ENCODE measurements around the gene GULP1.
A peak's percentile ranks its signal among the peaks of the same experiment; 100 is the strongest.

GULP1 gene

GRCh38 chr2:188378371-188378950 lies 86.8 kb downstream of the GULP1 start:
- TF ChIP-seq CTCF (IDR thresholded peaks at IDR 0.05; ENCODE audit: unreplicated experiment in 3 of 3), result no peak
- H3K9me3 Mint-ChIP-seq, result peaks cover 3% of the 10 kb centered on the region
- H3K4me3 Mint-ChIP-seq, result no peak overlapping the region
- H3K4me1 Mint-ChIP-seq, result no peaks in the 10 kb centered on the region
- no peak overlapping the region for H3K27ac Mint-ChIP-seq
- H3K27me3 Mint-ChIP-seq (ENCODE audit: low read depth), result no peaks in the 10 kb centered on the region
- H3K36me3 Mint-ChIP-seq (ENCODE audit: low read depth), result peaks cover 10% of the 10 kb centered on the region

- H3K4me1 Mint-ChIP-seq, result no peaks in the 10 kb centered on the region
- H3K4me3 Mint-ChIP-seq, result no peak overlapping the region
- H3K27ac Mint-ChIP-seq, result no peak overlapping the region
- peaks cover 11% of the 10 kb centered on the region for H3K9me3 Mint-ChIP-seq
- H3K27me3 Mint-ChIP-seq (ENCODE audit: low read depth), result no peaks in the 10 kb centered on the region
- H3K36me3 Mint-ChIP-seq (ENCODE audit: low read depth), result peaks cover 23% of the 10 kb centered on the region
- no peak for TF ChIP-seq CTCF (IDR thresholded peaks at IDR 0.05; ENCODE audit: unreplicated experiment in 3 of 3)
Observed at GRCh38 chr2:188379748-188380147, 88.1 kb downstream of the GULP1 start.

GRCh38 chr2:188380280-188380679 lies 88.6 kb downstream of the GULP1 start:
- Mint-ChIP-seq H3K36me3 (ENCODE audit: low read depth) (peaks cover 29% of the 10 kb centered on the region), H3K27me3 (ENCODE audit: low read depth) (no peaks in the 10 kb centered on the region), H3K27ac (peak overlapping the region in 1 of 3 experiments; percentile 5), H3K9me3 (peaks cover 12% of the 10 kb centered on the region), H3K4me3 (no peak overlapping the region), H3K4me1 (no peaks in the 10 kb centered on the region)
- TF ChIP-seq CTCF (IDR thresholded peaks at IDR 0.05; ENCODE audit: unreplicated experiment in 3 of 3), result no peak

GRCh38 chr2:188381614-188382013 lies 89.9 kb downstream of the GULP1 start:
- peaks cover 19% of the 10 kb centered on the region for H3K9me3 Mint-ChIP-seq
- H3K27ac Mint-ChIP-seq, result peak overlapping the region in 2 of 3 experiments; percentile 29 to 30
- H3K4me3 Mint-ChIP-seq, result no peak overlapping the region
- no peaks in the 10 kb centered on the region for H3K4me1 Mint-ChIP-seq
- TF ChIP-seq CTCF (IDR thresholded peaks at IDR 0.05; ENCODE audit: unreplicated experiment in 3 of 3), result no peak
- peaks cover 38% of the 10 kb centered on the region for H3K36me3 Mint-ChIP-seq (ENCODE audit: low read depth)
- no peaks in the 10 kb centered on the region for H3K27me3 Mint-ChIP-seq (ENCODE audit: low read depth)

- peak overlapping the region in 1 of 3 experiments; percentile 40 for H3K27ac Mint-ChIP-seq
- H3K4me3 Mint-ChIP-seq, result no peak overlapping the region
- peaks cover 19% of the 10 kb centered on the region for H3K9me3 Mint-ChIP-seq
- H3K36me3 Mint-ChIP-seq (ENCODE audit: low read depth), result peaks cover 38% of the 10 kb centered on the region
- H3K27me3 Mint-ChIP-seq (ENCODE audit: low read depth), result no peaks in the 10 kb centered on the region
- no peaks in the 10 kb centered on the region for H3K4me1 Mint-ChIP-seq
- TF ChIP-seq CTCF (IDR thresholded peaks at IDR 0.05; ENCODE audit: unreplicated experiment in 3 of 3), result no peak
Observed at GRCh38 chr2:188382107-188382506, 90.4 kb downstream of the GULP1 start.

- Mint-ChIP-seq H3K4me3 (no peak overlapping the region), H3K27me3 (ENCODE audit: low read depth) (no peaks in the 10 kb centered on the region), H3K27ac (no peak overlapping the region), H3K36me3 (ENCODE audit: low read depth) (peaks cover 42% of the 10 kb centered on the region), H3K4me1 (no peaks in the 10 kb centered on the region), H3K9me3 (peaks cover 19% of the 10 kb centered on the region)
- TF ChIP-seq CTCF (IDR thresholded peaks at IDR 0.05; ENCODE audit: unreplicated experiment in 3 of 3), result no peak
Observed at GRCh38 chr2:188383158-188383557, 91.5 kb downstream of the GULP1 start.

Data from nephron (organoid).